Brain microvascular endothelial cell (primary cell): ENCODE data around the gene PLPP2.
A peak's percentile ranks its signal among the peaks of the same experiment; 100 is the strongest.

Experiments
- DNase-seq: peaks from one replicate; pipeline ENCODE4 v3.0.0-alpha.2; 2020
- H3K27ac ChIP-seq: fragments of 250-450 bp; sonication (Bioruptor Pico); 2 replicates; pipeline ENCODE4 v1.5.1; 2020; ENCODE audit warnings: mild to moderate bottlenecking, moderate library complexity
- H3K27me3 ChIP-seq: fragments of 250-450 bp; sonication (Bioruptor Pico); replicated peaks from 2 replicates; pipeline ENCODE4 v1.5.1; 2020; ENCODE audit warnings: mild to moderate bottlenecking
- H3K36me3 ChIP-seq: fragments of 250-450 bp; sonication (Bioruptor Pico); replicated peaks from 2 replicates; pipeline ENCODE4 v1.5.1; 2020; ENCODE audit warnings: mild to moderate bottlenecking
- H3K4me3 ChIP-seq: 2 replicates; pipeline ENCODE4 v1.5.1; 2011; ENCODE audit warnings: low read depth, mild to moderate bottlenecking, control low read depth, low read length, moderate library complexity
- in situ Hi-C: cut with HindIII; loops from 2 replicates; pipeline ENCODE4 v1.10.0; 2017; ENCODE audit warnings: low sequenced_read_pairs, low pct_ligation_motif_present
- TF ChIP-seq, protein P1 (sequence below): IDR thresholded peaks from 2 replicates; pipeline ENCODE4 v1.5.1; 2011; ENCODE audit warnings: low read depth, mild to moderate bottlenecking, moderate library complexity, low read length, control low read depth, inconsistent platforms; ENCODE audit errors: missing control alignments

PLPP2 gene

GRCh38 chr19:294341-294945 lies 3.2 kb upstream of the PLPP2 start:
- H3K27me3 ChIP-seq = peaks cover 10% of the 10 kb centered on the region
- DNase-seq = no peak
- H3K27ac ChIP-seq = no peak overlapping the region
- TF ChIP-seq, protein P1, sequence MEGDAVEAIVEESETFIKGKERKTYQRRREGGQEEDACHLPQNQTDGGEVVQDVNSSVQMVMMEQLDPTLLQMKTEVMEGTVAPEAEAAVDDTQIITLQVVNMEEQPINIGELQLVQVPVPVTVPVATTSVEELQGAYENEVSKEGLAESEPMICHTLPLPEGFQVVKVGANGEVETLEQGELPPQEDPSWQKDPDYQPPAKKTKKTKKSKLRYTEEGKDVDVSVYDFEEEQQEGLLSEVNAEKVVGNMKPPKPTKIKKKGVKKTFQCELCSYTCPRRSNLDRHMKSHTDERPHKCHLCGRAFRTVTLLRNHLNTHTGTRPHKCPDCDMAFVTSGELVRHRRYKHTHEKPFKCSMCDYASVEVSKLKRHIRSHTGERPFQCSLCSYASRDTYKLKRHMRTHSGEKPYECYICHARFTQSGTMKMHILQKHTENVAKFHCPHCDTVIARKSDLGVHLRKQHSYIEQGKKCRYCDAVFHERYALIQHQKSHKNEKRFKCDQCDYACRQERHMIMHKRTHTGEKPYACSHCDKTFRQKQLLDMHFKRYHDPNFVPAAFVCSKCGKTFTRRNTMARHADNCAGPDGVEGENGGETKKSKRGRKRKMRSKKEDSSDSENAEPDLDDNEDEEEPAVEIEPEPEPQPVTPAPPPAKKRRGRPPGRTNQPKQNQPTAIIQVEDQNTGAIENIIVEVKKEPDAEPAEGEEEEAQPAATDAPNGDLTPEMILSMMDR = no peak
- in situ Hi-C loops = no loop called here
- no peaks in the 10 kb centered on the region for H3K36me3 ChIP-seq
- peak overlapping the region; percentile 9 for H3K4me3 ChIP-seq

GRCh38 chr19:293436-294110 lies 2.4 kb upstream of the PLPP2 start:
- H3K27me3 ChIP-seq = peaks cover 10% of the 10 kb centered on the region
- TF ChIP-seq, protein P1 = no peak
- no peak overlapping the region for H3K4me3 ChIP-seq
- no peaks in the 10 kb centered on the region for H3K36me3 ChIP-seq
- in situ Hi-C loops = no loop called here
- DNase-seq = no peak
- H3K27ac ChIP-seq = no peak overlapping the region

- DNase-seq = no peak
- no peaks in the 10 kb centered on the region for H3K36me3 ChIP-seq
- peaks cover 10% of the 10 kb centered on the region for H3K27me3 ChIP-seq
- no peak overlapping the region for H3K27ac ChIP-seq
- in situ Hi-C loops = no loop called here
- H3K4me3 ChIP-seq = no peak overlapping the region
- TF ChIP-seq, protein P1 = no peak
Measured at GRCh38 chr19:292951-293350, 1.7 kb upstream of the PLPP2 start.

DNA sequence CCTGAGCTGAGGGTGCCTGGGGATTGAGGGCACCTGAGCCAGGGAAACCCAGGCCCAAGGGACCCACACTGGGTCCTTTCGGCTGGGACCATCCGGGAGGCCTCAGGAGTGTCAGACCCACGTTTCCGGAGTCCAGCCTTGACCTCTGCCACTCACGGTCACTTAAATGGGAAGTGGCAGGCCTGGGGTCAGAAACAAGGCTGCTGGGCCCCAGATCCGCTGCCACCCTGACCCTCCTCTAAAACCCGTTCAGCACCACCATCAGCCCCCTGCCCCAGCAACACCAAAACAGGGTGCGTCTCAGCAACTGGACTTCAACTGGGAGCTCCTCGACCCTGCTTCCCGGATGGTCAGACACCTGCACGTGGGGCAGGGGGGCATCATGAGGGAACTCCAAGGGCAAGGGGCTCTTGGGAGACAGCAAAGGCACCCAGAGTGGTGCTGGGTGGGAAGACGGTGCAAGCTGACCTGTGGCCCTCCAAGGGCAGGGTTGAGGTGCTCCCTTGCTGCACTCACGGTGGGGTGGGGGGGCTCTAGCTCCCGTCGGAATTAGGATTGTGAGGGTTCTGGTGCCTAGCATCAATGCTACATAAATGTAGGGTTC lies 1.2 kb upstream of the PLPP2 start:
- no peak overlapping the region for H3K4me3 ChIP-seq
- TF ChIP-seq, protein P1 = no peak
- in situ Hi-C loops = no loop called here
- no peak overlapping the region for H3K27ac ChIP-seq
- H3K36me3 ChIP-seq = no peaks in the 10 kb centered on the region
- H3K27me3 ChIP-seq = peaks cover 10% of the 10 kb centered on the region
- DNase-seq = no peak

GRCh38 chr19:291561-292280 lies 518 bp upstream of the PLPP2 start:
- peaks cover 10% of the 10 kb centered on the region for H3K27me3 ChIP-seq
- in situ Hi-C loops = no loop called here
- H3K4me3 ChIP-seq = no peak overlapping the region
- no peak overlapping the region for H3K27ac ChIP-seq
- TF ChIP-seq, protein P1 = no peak
- no peak for DNase-seq
- no peaks in the 10 kb centered on the region for H3K36me3 ChIP-seq
